ENCODE results near the gene FRS2.

FRS2 gene

GRCh38 chr12:69527506-69528272, 57.5 kb downstream of the FRS2 start:
- no peak for DNase-seq (ENCODE audit: low read depth)

DNA sequence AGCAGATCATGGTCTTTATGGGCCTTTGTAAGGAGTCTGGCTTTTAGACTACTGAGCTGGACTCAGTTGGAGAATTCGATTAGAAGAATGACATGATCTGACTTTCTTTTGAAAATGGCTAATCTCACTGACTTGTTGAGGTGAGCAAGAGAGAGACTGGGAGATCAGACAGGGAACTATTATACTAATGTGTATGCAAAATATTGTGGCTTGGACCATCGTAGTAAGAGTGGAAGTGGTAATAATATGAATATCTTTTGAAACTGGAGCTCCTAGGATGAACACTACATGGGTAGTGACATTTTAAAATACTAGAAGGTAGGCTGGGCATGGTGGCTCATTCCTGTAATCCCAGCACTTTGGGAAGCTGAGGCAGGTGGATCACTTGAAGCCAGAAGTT, 58.8 kb downstream of the FRS2 start:
- no peak for DNase-seq (ENCODE audit: low read depth)

DNA sequence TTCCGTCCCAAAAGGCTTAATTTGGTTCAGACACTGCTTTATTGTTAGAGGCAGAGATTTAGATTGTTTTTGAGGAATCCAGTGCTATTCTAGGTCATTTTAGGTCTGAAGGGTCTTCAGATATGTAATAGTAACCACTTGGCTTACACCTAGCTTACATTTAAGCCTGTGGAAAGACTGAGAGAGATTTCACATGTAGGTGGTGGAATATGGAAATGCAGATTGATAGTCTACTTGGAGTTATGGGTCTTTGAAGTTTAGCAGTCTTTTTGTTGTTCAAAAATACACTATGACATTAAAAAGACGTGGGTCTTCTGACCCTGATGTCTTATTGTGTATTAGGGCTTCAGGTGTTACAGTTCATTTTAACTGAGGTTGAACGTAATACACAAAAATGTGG, 63.7 kb downstream of the FRS2 start:
- no peak for DNase-seq (ENCODE audit: low read depth)

GRCh38 chr12:69534389-69534822, 64.2 kb downstream of the FRS2 start:
- no peak for DNase-seq (ENCODE audit: low read depth)

GRCh38 chr12:69540987-69541386, 70.8 kb downstream of the FRS2 start:
- DNase-seq (ENCODE audit: low read depth) = no peak

DNA sequence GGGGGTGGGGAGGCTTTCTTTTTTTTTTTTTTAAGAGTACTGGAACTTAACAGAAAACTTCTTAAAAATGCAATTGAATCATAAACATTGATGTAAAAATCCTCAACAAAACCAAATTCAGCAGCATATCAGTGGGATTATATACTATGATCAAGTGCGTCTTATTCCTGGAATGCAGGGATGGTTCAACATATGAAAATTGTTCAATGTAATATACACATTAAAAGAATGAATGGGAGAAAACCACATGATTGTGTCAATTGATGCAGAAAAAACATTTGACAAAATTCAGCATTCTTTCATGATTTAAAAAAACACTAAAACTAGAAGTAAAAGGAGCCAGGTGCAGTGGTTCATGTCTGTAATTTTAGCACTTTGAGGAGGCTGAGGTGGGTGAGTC, 73.9 kb downstream of the FRS2 start:
- no peak for DNase-seq (ENCODE audit: low read depth)

DNA sequence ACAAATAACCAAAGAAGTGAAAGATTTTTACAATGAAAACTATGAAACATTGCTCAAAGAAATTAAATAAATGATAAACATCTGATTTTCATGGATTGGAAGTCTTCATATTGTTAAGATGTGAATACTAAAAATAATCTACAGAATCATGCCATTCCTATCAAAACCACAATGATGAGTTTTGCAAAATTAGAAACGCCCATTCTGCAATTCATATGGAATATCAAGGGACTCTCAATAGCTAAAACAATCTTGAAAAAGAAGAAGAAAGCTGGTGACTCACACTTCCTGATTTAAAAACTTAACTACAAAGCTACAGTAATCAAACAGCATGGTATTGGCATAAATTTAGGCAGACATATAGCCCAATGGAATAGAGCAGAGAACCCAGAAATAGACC, 74.9 kb downstream of the FRS2 start:
- DNase-seq (ENCODE audit: low read depth) = no peak

DNA sequence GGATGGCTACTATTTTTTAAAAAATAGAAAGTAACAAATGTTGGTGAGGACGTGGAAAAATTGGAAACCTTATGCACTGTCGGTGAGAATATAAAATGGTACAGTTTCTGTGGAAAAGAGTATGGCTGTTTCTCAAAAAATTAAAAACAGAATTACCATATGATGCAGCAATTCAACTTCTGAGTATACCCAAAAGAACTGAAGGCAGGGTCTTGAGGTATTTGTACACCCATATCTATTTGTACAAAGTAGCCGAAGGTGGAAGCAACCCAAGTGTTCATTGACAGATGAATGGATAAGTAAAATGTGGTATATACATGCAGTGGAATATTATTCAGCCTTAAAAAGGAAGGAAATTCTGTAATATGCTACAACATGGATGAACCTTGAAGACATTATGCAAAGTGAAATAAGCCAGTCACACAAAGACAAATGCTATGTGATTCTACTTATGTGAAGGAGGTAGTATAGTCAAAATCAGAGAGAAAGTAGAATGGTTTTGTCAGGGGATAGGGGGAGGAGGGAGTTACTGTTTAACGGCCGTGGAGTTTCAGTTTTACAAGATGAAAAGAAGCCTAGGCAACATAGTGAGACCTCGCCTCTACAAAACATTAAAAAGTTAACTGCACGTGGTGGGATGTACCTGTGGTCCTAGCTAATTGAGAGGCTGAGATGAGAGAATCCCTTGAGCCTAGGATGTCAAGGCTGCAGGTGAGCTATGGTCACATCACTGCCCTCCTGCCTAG, 76.7 kb downstream of the FRS2 start:
- DNase-seq (ENCODE audit: low read depth) = no peak

DNA sequence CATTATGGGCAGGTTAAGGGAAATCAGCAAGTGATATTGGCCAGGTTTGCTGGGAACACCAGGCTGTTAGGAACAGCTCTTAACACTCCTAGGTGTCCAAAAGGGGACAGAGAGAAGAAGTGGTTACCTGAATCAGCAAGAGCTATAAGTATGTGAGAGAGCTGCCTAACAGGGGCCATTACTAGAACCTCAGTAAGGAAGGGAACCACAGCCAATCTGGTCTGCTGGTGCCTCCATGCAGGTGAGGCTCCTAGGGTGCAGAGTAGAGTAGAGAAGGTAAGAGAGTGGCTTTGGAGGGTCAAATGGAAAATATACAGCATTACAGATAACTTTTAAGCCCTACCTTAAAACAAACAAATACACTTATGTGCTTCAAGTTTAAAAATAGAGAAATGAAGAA, 78.5 kb downstream of the FRS2 start:
- no peak for DNase-seq (ENCODE audit: low read depth)

DNA sequence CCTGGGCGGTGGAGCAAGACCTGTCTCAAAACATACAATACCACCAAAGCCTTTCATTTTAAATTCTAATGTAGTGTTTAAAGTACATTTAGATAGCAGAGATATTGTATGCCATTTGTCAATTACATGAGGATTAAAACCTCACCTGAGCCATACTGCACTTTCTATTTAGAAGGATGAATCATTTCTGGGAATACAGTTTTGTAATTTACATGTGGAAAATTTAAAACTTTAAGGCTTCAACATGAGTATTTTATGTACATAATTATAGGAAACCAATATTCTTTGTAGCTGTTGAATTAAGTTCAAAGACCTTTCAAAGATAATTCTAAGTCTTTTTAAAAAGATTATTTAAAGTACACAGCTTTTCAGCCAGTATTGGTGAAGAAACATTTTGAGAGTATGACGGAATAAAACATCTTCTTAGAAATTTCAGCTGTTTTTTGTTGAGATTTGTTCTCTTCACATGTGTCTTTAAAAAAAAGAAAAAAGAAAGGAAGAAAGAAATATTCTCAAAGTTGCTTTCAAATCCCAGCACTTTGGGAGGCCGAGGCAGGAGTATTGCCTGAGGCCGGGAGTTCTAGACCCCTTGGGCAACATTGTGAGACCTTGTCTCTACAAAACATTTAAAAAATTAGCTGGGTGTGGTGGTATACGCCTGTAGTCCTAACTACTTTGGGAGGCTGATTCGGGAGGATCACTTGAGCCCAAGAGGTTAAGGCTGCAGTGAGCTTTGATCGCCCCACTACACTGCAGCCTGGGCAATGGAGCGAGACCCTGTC, 80.6 kb downstream of the FRS2 start:
- DNase-seq (ENCODE audit: low read depth) = no peak

DNA sequence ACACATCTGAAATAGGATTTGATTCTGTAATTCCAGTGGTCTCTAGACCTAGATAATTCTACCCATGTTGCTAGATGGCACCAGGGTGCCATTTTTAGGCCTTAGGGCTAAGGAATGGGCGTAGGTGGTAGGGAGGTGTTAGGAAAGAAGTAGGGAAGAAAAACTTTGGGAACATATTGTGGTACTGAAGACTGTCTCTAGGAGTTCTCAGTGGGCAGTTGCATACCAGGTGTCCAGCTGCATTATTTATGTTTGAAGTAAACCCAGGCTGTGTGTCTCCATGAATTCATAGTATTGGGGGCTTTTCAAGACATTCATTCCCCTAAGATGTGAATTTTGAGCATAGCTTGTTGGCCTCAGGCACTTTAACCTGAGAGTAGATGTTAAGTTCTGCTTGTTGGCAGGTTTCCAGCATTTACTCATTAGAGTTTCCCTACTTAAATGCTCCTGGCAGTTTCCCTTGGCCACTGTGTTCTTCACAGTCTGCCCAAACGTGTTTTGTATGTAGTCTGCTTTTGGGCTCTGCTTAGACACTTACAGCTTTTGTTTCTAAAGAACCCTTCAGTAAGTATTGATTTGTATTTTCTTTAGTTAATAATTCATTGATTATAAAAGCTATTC, 83.5 kb downstream of the FRS2 start:
- no peak for DNase-seq (ENCODE audit: low read depth)

DNA sequence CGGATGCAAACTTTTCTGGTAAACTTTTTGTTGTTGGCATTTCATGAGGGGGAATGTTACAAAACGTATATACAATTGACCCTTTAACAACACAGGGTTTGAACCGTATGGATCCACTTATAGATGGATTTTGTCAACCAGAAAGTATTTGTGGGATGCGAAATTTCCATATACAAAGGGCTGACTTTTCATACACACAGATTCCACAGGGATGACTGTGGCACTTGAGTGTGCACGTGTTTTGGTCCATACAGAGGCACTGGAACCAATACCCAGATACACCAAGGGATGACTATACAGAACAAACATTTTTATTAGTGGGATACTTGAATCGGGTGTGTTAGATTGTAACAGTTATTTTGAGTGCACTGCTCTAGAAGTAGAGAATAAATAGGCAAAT, 85.3 kb downstream of the FRS2 start:
- no peak for DNase-seq (ENCODE audit: low read depth)

DNA sequence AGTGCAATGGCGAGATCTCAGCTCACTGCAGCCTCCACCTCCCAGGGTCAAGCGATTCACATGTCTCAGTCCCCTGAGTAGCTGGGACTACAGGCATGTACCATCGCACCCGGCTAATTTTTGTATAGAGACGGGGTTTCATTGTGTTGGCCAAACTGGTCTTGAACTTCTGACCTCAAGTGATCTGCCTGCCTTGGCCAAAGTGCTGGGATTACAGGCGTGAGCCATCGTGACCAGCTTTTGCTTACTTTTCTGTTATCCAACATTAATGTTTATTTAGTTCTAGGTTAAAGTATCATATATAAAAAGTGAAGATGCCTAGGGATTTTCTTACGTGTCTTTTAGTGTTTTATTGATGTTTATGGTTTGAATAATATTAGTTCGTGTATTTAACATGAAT, 86.2 kb downstream of the FRS2 start:
- DNase-seq (ENCODE audit: low read depth) = no peak

DNA sequence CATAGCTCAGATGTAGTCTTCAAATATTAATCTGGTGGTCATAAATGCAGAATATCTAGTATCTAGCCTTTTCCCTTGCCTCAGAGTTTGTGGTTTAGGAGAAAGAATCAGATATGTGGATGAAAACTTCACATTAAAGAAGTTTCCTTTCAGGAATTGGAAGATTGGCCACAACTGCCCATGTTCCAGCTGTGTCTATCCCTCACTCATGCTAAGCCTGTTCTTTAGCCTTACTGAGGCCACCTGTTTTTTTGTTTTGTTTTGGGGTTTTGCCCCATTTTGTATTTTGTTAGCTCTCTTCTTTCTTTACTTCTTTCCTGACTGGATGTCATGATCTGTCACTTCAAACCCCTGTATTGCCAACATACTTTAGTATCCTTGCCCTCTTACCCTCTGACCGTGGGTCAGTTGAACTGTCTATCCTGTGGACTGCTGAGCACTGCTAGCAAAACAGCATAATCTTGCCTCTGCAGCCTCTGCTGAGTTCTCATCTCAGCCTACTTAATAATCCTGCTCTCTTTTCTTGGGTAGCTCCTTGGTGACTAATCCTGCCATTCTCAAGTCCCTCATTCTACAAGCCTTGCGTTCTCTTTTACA, 93.1 kb downstream of the FRS2 start:
- no peak for DNase-seq (ENCODE audit: low read depth)

- DNase-seq (ENCODE audit: low read depth) = no peak
Observed at GRCh38 chr12:69566603-69567002, 96.4 kb downstream of the FRS2 start.

DNA sequence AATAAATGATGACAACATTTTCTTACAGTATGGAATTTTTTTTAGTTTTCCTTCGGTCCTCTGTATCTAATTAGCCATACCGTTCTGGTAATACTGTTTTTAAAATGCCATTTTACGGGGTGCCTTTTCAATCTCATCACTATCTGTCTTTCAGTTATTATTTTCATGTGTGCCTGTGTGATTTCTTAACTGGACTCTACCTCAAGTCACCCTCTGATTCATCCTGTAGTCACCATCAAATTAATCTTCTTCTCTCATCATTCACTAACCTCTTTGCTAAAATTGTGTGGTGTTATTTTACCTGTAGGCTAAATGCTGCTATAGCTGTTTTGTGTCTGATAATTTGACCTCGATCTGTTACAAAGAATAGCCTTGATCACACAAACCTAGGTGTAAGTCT, 99.0 kb downstream of the FRS2 start:
- no peak for DNase-seq (ENCODE audit: low read depth)

GRCh38 chr12:69570000-69570516, 99.9 kb downstream of the FRS2 start:
- DNase-seq (ENCODE audit: low read depth) = no peak

DNA sequence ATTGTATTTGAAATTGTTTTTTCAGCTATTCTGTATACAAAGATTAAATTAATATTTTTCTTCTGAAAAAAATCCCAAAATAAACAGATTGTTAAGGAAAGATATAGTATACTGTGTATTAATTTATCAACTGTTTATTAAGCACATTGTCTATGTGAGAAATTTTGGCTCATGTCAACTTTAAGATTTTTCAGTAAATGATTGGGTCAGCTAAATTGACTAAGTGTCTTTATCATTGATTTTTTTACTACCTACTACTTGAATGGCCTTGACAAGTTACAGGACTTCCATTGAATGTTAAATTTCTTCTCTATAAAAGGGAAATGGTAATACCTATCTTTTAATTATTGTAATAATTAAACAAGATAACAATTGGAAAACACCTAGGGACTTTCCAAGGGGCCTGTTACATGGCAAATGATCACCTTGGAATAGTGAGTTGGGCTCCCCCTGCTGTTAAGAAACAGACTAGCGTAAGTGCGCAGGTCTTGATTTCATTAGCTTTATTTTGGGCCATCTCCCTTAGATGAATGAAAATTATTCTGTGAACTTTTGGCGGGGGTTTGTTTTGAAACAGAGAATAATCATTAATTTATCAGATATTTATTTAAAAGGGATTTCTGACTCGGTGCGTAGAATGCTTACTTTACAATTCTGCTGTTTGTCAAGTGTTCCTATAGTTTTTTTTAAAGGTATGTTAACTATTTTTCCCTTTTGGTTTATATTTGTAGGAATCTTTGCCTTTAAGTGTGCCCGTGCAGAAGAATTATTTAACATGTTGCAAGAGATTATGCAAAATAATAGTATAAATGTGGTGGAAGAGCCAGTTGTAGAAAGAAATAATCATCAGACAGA, 100.6 kb downstream of the FRS2 start:
- DNase-seq (ENCODE audit: low read depth) = peak; percentile 31

DNA sequence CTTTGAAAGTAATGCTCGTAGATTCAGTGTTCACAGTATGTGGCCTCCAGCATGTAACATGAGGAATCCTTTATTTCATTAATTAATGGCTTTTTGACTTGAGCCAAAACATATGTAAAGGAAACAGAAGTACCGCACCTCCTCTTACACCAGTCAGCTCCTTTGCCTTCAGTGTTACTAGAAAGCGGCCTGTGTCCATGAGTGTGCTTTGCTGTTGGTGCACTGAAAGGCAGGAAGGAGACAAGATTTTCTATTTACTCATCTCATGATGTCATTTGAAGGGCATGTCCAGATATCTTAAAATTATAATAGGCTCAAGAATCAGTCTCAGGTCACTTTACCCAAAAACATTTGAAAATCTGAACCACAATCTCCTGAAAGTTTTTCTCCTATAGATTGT, 105.2 kb downstream of the FRS2 start:
- no peak for DNase-seq (ENCODE audit: low read depth)

DNA sequence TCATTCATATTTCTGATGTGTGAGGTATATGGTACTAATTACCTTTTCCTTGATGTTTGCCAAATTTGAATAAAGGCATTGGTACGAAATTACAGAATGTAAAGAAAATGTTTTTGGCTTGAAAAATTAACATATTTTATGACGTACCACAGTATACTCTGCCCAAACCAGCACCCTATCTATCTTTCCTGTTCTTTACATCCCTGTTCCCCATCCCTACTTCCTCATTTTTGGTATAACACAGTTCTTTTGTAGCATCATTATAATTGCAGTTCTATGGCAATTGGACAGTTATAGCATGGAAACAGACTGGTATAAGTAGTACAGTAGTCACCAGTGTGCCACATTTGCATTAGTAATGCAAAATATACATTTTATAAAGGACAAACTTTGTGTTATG, 108.1 kb downstream of the FRS2 start:
- no peak for DNase-seq (ENCODE audit: low read depth)

DNA sequence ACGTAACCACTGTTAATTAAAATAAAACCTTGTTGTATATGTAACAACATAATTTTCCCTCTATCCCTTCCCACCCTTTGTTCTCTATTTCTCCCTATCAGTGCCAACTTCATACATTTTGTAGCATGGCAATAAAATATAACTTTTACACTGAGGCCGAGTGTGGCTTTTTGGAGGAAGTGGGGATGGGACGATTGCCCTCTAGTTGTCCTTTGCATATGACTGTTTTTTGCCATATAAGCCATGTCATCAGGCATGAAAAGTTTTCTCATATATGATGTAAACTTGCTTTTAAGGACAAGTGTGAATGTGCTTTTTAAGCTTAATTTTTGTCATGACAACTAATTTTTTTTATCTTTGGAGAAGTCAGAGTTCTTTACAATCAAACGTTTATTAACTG, 108.8 kb downstream of the FRS2 start:
- no peak for DNase-seq (ENCODE audit: low read depth)
